ENCODE results near the gene LMCD1. TPM values are rescaled to one million over a fixed set of nuclear protein-coding genes. Genes with fewer than 3 reads are reported as not detected.

The LMCD1 gene
- total RNA-seq, 1 donor from 2014 or later, result 1.3 TPM

DNA sequence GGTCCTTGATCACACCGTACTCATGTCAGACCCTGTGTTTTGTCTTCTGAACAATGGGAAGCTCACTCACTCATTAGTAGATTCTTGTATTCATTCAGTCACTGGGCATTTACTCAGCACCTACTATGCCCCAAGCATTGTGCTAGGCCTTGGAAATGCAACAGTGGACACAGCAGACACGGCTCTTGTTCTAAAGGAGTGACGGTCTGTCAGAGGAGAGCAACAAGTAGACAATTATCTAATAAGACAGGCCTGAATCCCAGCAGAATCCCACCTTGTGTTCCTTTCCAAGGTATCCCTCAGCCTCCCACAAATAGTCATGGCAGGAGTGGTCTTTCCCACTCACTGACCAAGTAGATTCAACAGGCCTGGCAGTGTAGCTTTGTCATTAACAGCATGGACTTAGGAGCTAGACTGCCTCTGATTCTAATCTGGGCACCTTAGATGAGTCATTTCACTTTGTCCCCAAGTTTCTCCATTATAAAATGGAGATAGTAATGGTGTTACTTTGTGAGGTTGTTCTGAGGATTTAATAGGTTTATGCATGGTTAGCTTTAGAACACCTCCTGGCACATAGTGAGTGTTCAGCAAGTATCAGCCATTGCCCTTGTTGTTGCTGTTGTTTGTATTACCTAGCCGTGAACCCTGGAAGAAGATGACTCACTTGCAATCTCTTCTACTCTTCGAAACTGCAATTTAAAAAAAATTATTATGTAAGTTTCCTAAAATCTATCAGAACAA, 73.9 kb downstream of the LMCD1 start:
- no peak for DNase-seq
- no peaks in the 10 kb centered on the region for H3K9me3 Mint-ChIP-seq (ENCODE audit: unreplicated experiment)
- H3K27me3 Mint-ChIP-seq (ENCODE audit: unreplicated experiment), result no peaks in the 10 kb centered on the region
- H3K4me3 Mint-ChIP-seq (ENCODE audit: unreplicated experiment), result no peak overlapping the region
- H3K36me3 Mint-ChIP-seq (ENCODE audit: unreplicated experiment), result no peaks in the 10 kb centered on the region
- TF ChIP-seq, protein P1, sequence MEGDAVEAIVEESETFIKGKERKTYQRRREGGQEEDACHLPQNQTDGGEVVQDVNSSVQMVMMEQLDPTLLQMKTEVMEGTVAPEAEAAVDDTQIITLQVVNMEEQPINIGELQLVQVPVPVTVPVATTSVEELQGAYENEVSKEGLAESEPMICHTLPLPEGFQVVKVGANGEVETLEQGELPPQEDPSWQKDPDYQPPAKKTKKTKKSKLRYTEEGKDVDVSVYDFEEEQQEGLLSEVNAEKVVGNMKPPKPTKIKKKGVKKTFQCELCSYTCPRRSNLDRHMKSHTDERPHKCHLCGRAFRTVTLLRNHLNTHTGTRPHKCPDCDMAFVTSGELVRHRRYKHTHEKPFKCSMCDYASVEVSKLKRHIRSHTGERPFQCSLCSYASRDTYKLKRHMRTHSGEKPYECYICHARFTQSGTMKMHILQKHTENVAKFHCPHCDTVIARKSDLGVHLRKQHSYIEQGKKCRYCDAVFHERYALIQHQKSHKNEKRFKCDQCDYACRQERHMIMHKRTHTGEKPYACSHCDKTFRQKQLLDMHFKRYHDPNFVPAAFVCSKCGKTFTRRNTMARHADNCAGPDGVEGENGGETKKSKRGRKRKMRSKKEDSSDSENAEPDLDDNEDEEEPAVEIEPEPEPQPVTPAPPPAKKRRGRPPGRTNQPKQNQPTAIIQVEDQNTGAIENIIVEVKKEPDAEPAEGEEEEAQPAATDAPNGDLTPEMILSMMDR (IDR thresholded peaks at IDR 0.05; ENCODE audit: partially characterized antibody, unreplicated experiment), result no peak
- no peak overlapping the region for H3K27ac Mint-ChIP-seq (ENCODE audit: unreplicated experiment)
- H3K4me1 Mint-ChIP-seq (ENCODE audit: low read depth, unreplicated experiment), result no peaks in the 10 kb centered on the region

DNA sequence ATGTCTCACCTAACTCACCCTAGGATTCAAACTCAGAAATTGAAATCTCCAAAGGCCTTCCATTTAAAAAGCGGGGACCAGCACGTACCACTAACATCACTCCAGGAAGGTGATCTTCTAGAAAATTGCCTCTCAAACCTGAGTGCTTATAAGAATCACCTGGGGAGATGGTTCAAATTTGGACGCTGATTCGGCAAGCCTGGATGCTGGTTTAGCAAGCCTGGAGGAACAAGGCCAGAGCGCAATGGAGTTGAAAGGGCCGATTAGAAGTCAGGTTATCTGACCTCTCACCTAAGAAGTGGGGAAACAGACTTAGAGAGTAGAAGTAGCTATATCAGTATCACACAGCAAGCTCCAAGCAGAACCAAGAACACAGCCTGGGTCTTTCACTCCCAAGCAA, 74.8 kb downstream of the LMCD1 start:
- Mint-ChIP-seq H3K36me3 (ENCODE audit: unreplicated experiment) (no peaks in the 10 kb centered on the region), H3K9me3 (ENCODE audit: unreplicated experiment) (no peaks in the 10 kb centered on the region), H3K27me3 (ENCODE audit: unreplicated experiment) (no peaks in the 10 kb centered on the region), H3K4me1 (ENCODE audit: low read depth, unreplicated experiment) (no peaks in the 10 kb centered on the region), H3K27ac (ENCODE audit: unreplicated experiment) (no peak overlapping the region), H3K4me3 (ENCODE audit: unreplicated experiment) (no peak overlapping the region)
- TF ChIP-seq, protein P1 (IDR thresholded peaks at IDR 0.05; ENCODE audit: partially characterized antibody, unreplicated experiment), result no peak
- no peak for DNase-seq

DNA sequence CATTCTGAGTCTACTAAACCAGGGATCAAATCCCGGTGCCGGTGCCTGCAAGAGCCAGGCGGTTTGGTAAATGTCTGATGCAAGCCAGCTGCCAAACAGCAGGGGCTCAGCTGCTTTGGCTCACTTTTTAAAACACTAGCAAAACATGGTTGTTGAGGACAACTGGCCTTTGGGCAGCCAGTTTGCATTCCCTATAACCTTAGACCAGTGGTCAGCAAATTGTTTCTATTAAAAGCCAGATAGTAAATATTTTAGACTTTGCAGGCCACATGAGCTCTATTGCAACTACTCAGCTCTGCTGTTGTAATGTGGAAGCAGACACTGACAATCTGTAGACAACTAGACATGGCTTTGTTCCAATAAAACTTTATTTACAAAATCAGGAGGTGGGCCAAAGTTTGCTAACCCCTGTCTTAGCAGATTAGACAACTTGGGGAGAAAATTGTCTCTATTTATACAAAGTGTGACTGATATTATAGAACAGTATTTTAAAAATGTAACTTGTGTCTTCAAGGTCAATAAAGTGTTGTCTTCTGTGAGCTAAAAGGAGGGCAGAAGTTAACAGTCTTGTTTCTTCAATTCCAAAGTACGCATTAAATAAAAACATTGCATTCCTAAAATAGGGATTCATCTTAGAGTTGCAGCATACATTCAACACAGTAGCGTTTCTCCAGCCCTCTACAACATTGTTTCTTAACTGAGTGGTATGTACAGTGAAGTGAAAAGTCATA, 75.4 kb downstream of the LMCD1 start:
- no peaks in the 10 kb centered on the region for H3K27me3 Mint-ChIP-seq (ENCODE audit: unreplicated experiment)
- H3K4me3 Mint-ChIP-seq (ENCODE audit: unreplicated experiment), result no peak overlapping the region
- no peak for DNase-seq
- no peaks in the 10 kb centered on the region for H3K36me3 Mint-ChIP-seq (ENCODE audit: unreplicated experiment)
- H3K4me1 Mint-ChIP-seq (ENCODE audit: low read depth, unreplicated experiment), result no peaks in the 10 kb centered on the region
- no peaks in the 10 kb centered on the region for H3K9me3 Mint-ChIP-seq (ENCODE audit: unreplicated experiment)
- TF ChIP-seq, protein P1 (IDR thresholded peaks at IDR 0.05; ENCODE audit: partially characterized antibody, unreplicated experiment), result no peak
- no peak overlapping the region for H3K27ac Mint-ChIP-seq (ENCODE audit: unreplicated experiment)

DNA sequence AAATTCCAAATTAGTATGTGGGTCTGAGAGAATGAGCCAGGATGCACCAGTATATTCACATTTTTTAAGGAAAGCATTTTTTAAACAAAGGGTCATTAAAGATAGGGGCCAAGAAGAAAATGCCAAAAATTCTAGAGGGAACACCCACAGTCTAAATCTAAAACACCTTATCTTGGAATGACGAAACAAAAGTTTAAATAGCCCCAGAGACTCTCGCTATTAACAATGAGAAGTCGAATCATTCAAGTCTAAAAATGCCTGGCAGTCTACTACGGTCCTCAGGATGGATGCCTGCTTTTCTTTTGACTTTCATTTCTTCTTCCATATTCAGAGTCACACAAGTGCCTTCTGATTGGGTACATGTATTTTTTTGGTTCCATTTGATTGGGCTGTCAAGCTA, 76.7 kb downstream of the LMCD1 start:
- H3K9me3 Mint-ChIP-seq (ENCODE audit: unreplicated experiment), result no peaks in the 10 kb centered on the region
- H3K36me3 Mint-ChIP-seq (ENCODE audit: unreplicated experiment), result no peaks in the 10 kb centered on the region
- H3K27ac Mint-ChIP-seq (ENCODE audit: unreplicated experiment), result no peak overlapping the region
- TF ChIP-seq, protein P1 (IDR thresholded peaks at IDR 0.05; ENCODE audit: partially characterized antibody, unreplicated experiment), result no peak
- H3K4me1 Mint-ChIP-seq (ENCODE audit: low read depth, unreplicated experiment), result no peaks in the 10 kb centered on the region
- DNase-seq, result no peak
- H3K4me3 Mint-ChIP-seq (ENCODE audit: unreplicated experiment), result no peak overlapping the region
- no peaks in the 10 kb centered on the region for H3K27me3 Mint-ChIP-seq (ENCODE audit: unreplicated experiment)

DNA sequence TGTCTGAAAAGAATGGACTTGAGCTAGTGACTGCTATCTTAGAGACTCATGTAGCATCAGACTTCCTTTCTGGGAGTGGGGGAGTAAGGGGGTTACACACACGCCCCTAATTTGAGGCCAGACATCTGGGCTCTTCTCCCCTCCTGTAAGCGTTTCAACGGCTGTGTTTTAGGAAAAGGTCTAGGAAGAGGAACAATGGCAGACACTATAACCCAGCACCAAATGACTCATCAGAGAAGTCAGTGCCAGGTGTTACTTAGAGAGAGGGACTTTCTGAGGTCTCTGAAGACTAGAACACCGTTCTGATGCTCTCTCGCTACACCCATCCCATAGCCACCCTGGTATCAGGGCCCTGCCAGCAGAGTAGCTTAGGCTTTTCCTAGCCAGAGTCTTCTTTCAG, 77.5 kb downstream of the LMCD1 start:
- DNase-seq, result no peak
- H3K27me3 Mint-ChIP-seq (ENCODE audit: unreplicated experiment), result no peaks in the 10 kb centered on the region
- no peaks in the 10 kb centered on the region for H3K9me3 Mint-ChIP-seq (ENCODE audit: unreplicated experiment)
- no peaks in the 10 kb centered on the region for H3K4me1 Mint-ChIP-seq (ENCODE audit: low read depth, unreplicated experiment)
- no peaks in the 10 kb centered on the region for H3K36me3 Mint-ChIP-seq (ENCODE audit: unreplicated experiment)
- no peak overlapping the region for H3K4me3 Mint-ChIP-seq (ENCODE audit: unreplicated experiment)
- H3K27ac Mint-ChIP-seq (ENCODE audit: unreplicated experiment), result no peak overlapping the region
- TF ChIP-seq, protein P1 (IDR thresholded peaks at IDR 0.05; ENCODE audit: partially characterized antibody, unreplicated experiment), result no peak
